TTC549 (cell line): ENCODE data around the gene MPPE1.
"Not testable (repeated sequence)": the region's sequence is repeated elsewhere in the genome, so short reads cannot be mapped to it uniquely, and the experiment has no call there.

Experiments
- FAIRE-seq: peaks from 2 replicates; lab custom pipeline; 2012; peaks lifted over from hg19 to GRCh38; lab: Jason Lieb, UNC

Gene MPPE1

GRCh38 chr18:11908182-11909060, at the start of gene MPPE1:
MPPE1 (minus strand) TSS chr18:11908317; CDS start chr18:11897264, 11,053 bp downstream.
- no peak for FAIRE-seq

GRCh38 chr18:11957636-11958035, 49.5 kb upstream of the MPPE1 start:
- FAIRE-seq: no peak

GRCh38 chr18:11956371-11957308, 48.5 kb upstream of the MPPE1 start:
- FAIRE-seq: no peak

GRCh38 chr18:11955239-11956029, 47.3 kb upstream of the MPPE1 start:
- FAIRE-seq: no peak

GRCh38 chr18:11953113-11953512, 45.0 kb upstream of the MPPE1 start:
- FAIRE-seq: no peak

- FAIRE-seq: no peak
Measured at GRCh38 chr18:11951390-11951851, 43.3 kb upstream of the MPPE1 start.

GRCh38 chr18:11950824-11951223, 42.7 kb upstream of the MPPE1 start:
- no peak for FAIRE-seq

- FAIRE-seq: no peak
Measured at GRCh38 chr18:11948852-11949523, 40.9 kb upstream of the MPPE1 start.

GRCh38 chr18:11947214-11948191, 39.4 kb upstream of the MPPE1 start:
- no peak for FAIRE-seq

- no peak for FAIRE-seq
Measured at GRCh38 chr18:11946756-11947155, 38.6 kb upstream of the MPPE1 start.

- not testable (repeated sequence) for FAIRE-seq
Measured at GRCh38 chr18:11945834-11946659, 37.9 kb upstream of the MPPE1 start.

GRCh38 chr18:11944786-11945185, 36.7 kb upstream of the MPPE1 start:
- no peak for FAIRE-seq

- FAIRE-seq: no peak
Measured at GRCh38 chr18:11944252-11944651, 36.1 kb upstream of the MPPE1 start.

GRCh38 chr18:11943551-11943950, 35.4 kb upstream of the MPPE1 start:
- no peak for FAIRE-seq

- FAIRE-seq: no peak
Measured at GRCh38 chr18:11940956-11941355, 32.8 kb upstream of the MPPE1 start.

- FAIRE-seq: peak; percentile 48
Measured at GRCh38 chr18:11937874-11938478, 29.9 kb upstream of the MPPE1 start.

GRCh38 chr18:11932393-11932792, 24.3 kb upstream of the MPPE1 start:
- FAIRE-seq: no peak

- no peak for FAIRE-seq
Measured at GRCh38 chr18:11927497-11927896, 19.4 kb upstream of the MPPE1 start.
